Mesodermal cell (in vitro differentiated cells): Measurements from ENCODE around the gene LIPC.

ENCODE experiments used
- H3K27ac ChIP-seq: 2 replicates; pipeline ENCODE4 v1.7.0; 2013; ENCODE audit warnings: mild to moderate bottlenecking, low read depth, low read length, moderate library complexity; ENCODE audit not compliant: severe bottlenecking
- H3K36me3 ChIP-seq: 2 replicates; pipeline ENCODE4 v1.7.1; 2013; ENCODE audit warnings: mild to moderate bottlenecking, low read length, moderate library complexity; ENCODE audit not compliant: control insufficient read depth, insufficient read depth
- H3K4me1 ChIP-seq: one replicate; pipeline ENCODE4 v1.7.1; 2013; ENCODE audit warnings: mild to moderate bottlenecking, low read length; ENCODE audit not compliant: insufficient read depth, control insufficient read depth, poor library complexity, severe bottlenecking
- H3K4me3 ChIP-seq: 2 replicates; pipeline ENCODE4 v1.7.0; 2013; ENCODE audit warnings: low read length, control low read depth, mild to moderate bottlenecking; ENCODE audit not compliant: insufficient read depth, poor library complexity, severe bottlenecking; ENCODE audit errors: extremely low read depth
- H3K9me3 ChIP-seq: 2 replicates; pipeline ENCODE4 v1.7.1; 2013; ENCODE audit warnings: mild to moderate bottlenecking, low read length, moderate library complexity; ENCODE audit not compliant: control insufficient read depth
- WGBS, 2 experiments: methylation state at CpG; one replicate each; pipeline ENCODE4 v1.1.5; 2013; ENCODE audit warnings: missing lambda C conversion rate in 2 of 2; ENCODE audit not compliant: insufficient coverage in 2 of 2; 5-methylcytosine and 5-hydroxymethylcytosine counted together

LIPC gene

DNA sequence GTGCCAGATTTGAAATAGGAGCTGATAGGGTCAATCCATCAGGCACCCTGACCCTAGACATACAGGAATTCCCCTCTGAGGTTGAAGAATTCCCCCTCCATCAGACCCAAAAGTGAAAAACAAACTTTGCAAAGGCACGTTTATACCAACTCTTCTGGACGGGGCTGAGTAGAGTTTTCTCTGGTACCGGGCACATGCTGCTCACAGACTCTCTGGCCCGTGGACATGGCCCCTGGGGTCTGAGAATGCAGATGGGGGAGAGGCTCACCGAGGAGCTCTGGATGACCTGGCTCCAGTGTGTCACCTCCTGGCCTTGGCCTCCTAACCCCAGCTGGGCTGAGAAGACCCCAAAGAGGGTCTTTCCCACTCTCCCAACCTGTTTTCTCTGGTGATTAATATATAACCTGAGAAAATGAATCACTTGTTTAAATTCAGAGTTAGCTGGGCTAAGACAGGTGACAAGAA is 11.2 kb upstream of the LIPC start:
- 77% methylated on average over 3 of the region's 5 CpGs; no CpG with 5 or more reads in 1 of the 2 experiments for WGBS, 2 experiments
- H3K36me3 ChIP-seq: no peaks in the 10 kb centered on the region

DNA sequence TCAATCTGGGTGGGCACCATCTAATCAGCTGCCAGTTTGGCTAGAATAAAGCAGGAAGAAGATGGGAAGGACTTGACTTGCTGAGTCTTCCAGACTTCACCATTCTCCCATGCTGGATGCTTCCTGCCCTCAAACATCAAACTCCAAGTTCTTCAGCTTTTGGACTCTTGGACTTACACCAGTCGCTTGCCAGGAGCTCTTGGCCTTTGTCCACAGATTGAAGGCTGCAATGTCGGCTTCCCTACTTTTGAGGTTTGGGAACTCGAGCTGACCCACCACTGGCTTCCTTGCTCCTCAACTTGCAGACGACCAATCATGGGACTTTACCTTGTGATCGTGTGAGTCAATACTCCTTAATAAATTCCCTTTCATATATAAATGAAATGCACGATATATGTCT is 8.6 kb upstream of the LIPC start:
- Histone ChIP-seq H3K4me3 (no peak overlapping the region), H3K9me3 (no peaks in the 10 kb centered on the region), H3K27ac (no peak overlapping the region), H3K4me1 (no peaks in the 10 kb centered on the region), H3K36me3 (no peaks in the 10 kb centered on the region)
- 88 to 93% methylated on average over 3 to 5 of the region's 6 CpGs for WGBS, 2 experiments

More for the DNA sequence above, 11.2 kb upstream of the LIPC start:
- no peak overlapping the region for H3K27ac ChIP-seq
- H3K4me3 ChIP-seq: no peak overlapping the region
- no peaks in the 10 kb centered on the region for H3K4me1 ChIP-seq
- no peaks in the 10 kb centered on the region for H3K9me3 ChIP-seq

DNA sequence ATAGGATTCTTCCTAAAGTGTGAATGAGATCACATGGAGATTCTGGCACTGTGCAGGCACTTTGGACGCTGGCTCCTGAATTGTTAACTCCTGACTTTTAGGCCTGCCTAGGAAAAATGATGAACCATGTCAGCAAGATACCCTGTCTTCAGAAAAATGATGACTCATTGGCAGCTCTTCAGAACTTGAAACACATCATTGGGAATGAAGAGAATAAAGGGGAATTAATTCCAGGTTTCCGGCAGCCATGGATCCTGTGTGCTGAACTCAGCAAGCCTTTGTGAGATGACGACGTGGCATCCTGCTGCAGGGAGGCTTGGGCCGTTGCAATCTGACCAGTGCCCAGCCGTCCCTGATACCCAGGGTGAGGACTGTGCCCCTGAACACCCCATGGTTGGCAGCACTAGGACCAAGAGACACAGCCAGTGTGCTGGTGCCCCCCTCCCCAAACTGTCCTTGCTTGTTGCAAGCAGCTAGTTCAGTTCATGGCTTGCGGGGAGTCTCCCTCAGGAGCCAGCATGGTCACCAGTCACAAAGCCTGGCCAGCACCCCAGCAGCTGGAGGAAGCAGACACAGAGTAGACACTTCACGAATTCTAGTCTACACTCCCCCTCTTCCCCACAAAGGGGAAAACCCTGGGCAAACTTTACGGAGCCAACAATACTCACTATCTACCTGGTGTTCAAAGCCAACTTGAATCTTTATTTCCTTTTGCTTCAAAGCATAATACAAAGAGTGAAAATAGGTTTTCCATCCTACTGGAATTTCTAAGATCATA is 7.8 kb upstream of the LIPC start:
- WGBS, 2 experiments: 85 to 87% methylated on average over 7 to 9 of the region's 9 CpGs
- H3K27ac ChIP-seq: no peak overlapping the region
- no peaks in the 10 kb centered on the region for H3K36me3 ChIP-seq
- no peaks in the 10 kb centered on the region for H3K4me1 ChIP-seq
- no peaks in the 10 kb centered on the region for H3K9me3 ChIP-seq
- no peak overlapping the region for H3K4me3 ChIP-seq

DNA sequence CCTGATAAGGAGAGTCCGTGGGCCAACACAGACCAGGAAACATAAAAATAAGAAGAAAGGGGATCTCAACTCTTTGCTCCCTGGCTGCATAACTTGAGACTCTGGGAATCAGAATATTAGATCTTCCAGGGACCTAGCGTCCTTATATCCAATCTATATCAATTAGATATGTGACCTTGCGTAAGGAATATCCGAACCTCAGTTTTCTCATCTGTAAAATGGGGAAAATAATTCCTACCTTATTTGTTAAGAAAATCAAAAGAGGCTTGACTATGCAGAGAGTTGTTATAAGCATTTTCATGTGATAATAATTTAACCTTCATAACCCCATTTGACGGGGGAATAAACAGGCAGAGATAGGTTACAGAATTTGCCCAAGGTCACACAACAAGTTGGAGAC is 7.1 kb upstream of the LIPC start:
- Histone ChIP-seq H3K9me3 (no peaks in the 10 kb centered on the region), H3K4me3 (no peak overlapping the region), H3K4me1 (no peaks in the 10 kb centered on the region), H3K27ac (no peak overlapping the region), H3K36me3 (no peaks in the 10 kb centered on the region)
- WGBS, 2 experiments: no CpG with 5 or more reads among the region's 5 CpGs

DNA sequence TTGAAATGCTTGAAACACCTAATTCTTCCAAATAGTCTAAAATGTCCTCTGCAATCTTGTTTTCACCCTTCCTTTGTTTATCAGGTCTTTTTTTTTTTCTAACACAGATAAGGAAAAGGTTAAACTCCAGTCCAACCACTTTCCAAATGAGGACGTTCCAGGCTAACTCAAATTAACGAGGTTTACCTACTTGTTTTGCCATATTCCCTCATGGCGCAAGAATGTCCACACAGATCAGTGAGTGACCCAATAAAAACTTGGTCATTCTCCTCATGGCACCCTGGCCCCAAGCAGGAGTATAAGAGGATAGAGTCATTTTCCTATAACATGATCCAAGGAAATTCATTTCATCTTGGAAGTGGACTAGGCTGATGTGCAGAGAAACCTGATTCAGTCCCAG is 6.6 kb upstream of the LIPC start:
- H3K4me3 ChIP-seq: no peak overlapping the region
- WGBS, 2 experiments: 89 to 100% methylated on average over 3 of the region's 3 CpGs
- no peak overlapping the region for H3K27ac ChIP-seq
- no peaks in the 10 kb centered on the region for H3K9me3 ChIP-seq
- H3K36me3 ChIP-seq: no peaks in the 10 kb centered on the region
- no peaks in the 10 kb centered on the region for H3K4me1 ChIP-seq

- 67 to 83% methylated on average over 1 of the region's 1 CpG for WGBS, 2 experiments
These were observed 6.0 kb upstream of the LIPC start for GRCh38 chr15:58425834-58426233.

DNA sequence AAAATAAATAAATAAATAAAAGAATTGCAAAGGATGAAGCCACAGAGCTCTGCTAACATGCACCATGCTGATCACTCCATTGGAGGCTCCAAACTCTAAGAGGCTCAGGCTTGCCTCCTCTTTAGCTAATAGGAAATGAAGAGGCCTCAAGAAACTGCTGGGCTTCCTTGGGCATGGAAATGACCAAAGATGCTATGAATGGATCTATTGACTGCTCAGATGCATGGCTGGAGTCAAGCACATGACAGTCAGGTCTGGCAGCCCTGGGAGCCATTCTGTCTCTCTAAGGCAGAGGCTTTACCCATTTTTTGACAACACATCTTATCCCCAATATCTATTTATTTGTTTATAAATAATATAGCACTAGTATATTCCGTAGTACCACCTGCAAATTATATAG is 5.3 kb upstream of the LIPC start:
- H3K36me3 ChIP-seq: no peaks in the 10 kb centered on the region
- no CpG with 5 or more reads among the region's 1 CpG for WGBS, 2 experiments
- H3K4me3 ChIP-seq: no peak overlapping the region
- no peaks in the 10 kb centered on the region for H3K4me1 ChIP-seq
- H3K27ac ChIP-seq: no peak overlapping the region
- H3K9me3 ChIP-seq: no peaks in the 10 kb centered on the region

More at GRCh38 chr15:58425834-58426233, 6.0 kb upstream of the LIPC start:
- H3K4me3 ChIP-seq: no peak overlapping the region
- H3K36me3 ChIP-seq: no peaks in the 10 kb centered on the region
- no peaks in the 10 kb centered on the region for H3K9me3 ChIP-seq
- no peaks in the 10 kb centered on the region for H3K4me1 ChIP-seq
- H3K27ac ChIP-seq: no peak overlapping the region

GRCh38 chr15:58427987-58428386 is 3.8 kb upstream of the LIPC start:
- Histone ChIP-seq H3K4me1 (no peaks in the 10 kb centered on the region), H3K4me3 (no peak overlapping the region), H3K27ac (no peak overlapping the region), H3K9me3 (no peaks in the 10 kb centered on the region), H3K36me3 (no peaks in the 10 kb centered on the region)

GRCh38 chr15:58430224-58430787 is 1.5 kb upstream of the LIPC start:
- no peak overlapping the region for H3K4me3 ChIP-seq
- H3K4me1 ChIP-seq: no peaks in the 10 kb centered on the region
- H3K36me3 ChIP-seq: no peaks in the 10 kb centered on the region
- H3K27ac ChIP-seq: no peak overlapping the region
- no peaks in the 10 kb centered on the region for H3K9me3 ChIP-seq
- 94 to 100% methylated on average over 4 to 5 of the region's 5 CpGs for WGBS, 2 experiments

GRCh38 chr15:58432401-58432800 is 610 bp downstream of the LIPC start:
- Histone ChIP-seq H3K4me1 (no peaks in the 10 kb centered on the region), H3K4me3 (no peak overlapping the region), H3K36me3 (no peaks in the 10 kb centered on the region), H3K9me3 (no peaks in the 10 kb centered on the region), H3K27ac (no peak overlapping the region)
- 88 to 98% methylated on average over 7 of the region's 7 CpGs for WGBS, 2 experiments
